ENCODE measurements around the gene SPPL2B. TPM values are rescaled to one million over a fixed set of nuclear protein-coding genes. Genes with fewer than 3 reads are reported as not detected.

SPPL2B gene
- total RNA-seq, 1 donor from 2014 or later: 95.7 TPM

- H3K27ac ChIP-seq: no peak overlapping the region
- peaks cover 0 to 5% of the 10 kb centered on the region in 2 donors for H3K4me1 ChIP-seq
- no peak for DNase-seq (ENCODE audit: low spot score in 2 of 2)
- no peak for TF ChIP-seq CTCF (IDR thresholded peaks at IDR 0.05)
- intact Hi-C loops (cut with DNase I): no loop called here
- H3K9me3 ChIP-seq: no peaks in the 10 kb centered on the region
- H3K4me3 ChIP-seq: no peak overlapping the region
- peaks cover 13 to 18% of the 10 kb centered on the region in 2 donors for H3K36me3 ChIP-seq
- no peaks in the 10 kb centered on the region for H3K27me3 ChIP-seq
Measured at GRCh38 chr19:2335848-2336247, 7.4 kb downstream of the SPPL2B start.

GRCh38 chr19:2336528-2337328 is 8.2 kb downstream of the SPPL2B start:
- Histone ChIP-seq H3K27me3 (no peaks in the 10 kb centered on the region), H3K9me3 (no peaks in the 10 kb centered on the region), H3K4me3 (no peak overlapping the region), H3K36me3 (peaks cover 13 to 27% of the 10 kb centered on the region in 2 donors), H3K27ac (no peak overlapping the region), H3K4me1 (peaks cover 0 to 5% of the 10 kb centered on the region in 2 donors)
- no peak for DNase-seq (ENCODE audit: low spot score in 2 of 2)
- TF ChIP-seq CTCF (IDR thresholded peaks at IDR 0.05): no peak
- intact Hi-C loops (cut with DNase I): no loop called here

- Histone ChIP-seq H3K36me3 (peaks cover 13 to 31% of the 10 kb centered on the region in 2 donors), H3K27me3 (no peaks in the 10 kb centered on the region), H3K9me3 (no peaks in the 10 kb centered on the region), H3K27ac (no peak overlapping the region), H3K4me3 (no peak overlapping the region), H3K4me1 (peaks cover 0 to 4% of the 10 kb centered on the region in 2 donors)
- no peak for TF ChIP-seq CTCF (IDR thresholded peaks at IDR 0.05)
- DNase-seq (ENCODE audit: low spot score in 2 of 2): no peak
- intact Hi-C loops (cut with DNase I): no loop called here
Measured at GRCh38 chr19:2337329-2337707, 8.8 kb downstream of the SPPL2B start.

GRCh38 chr19:2338055-2338615 is 9.7 kb downstream of the SPPL2B start:
- intact Hi-C loops (cut with DNase I): no loop called here

More at GRCh38 chr19:2338055-2338615, 9.7 kb downstream of the SPPL2B start:
- H3K4me1 ChIP-seq: no peaks in the 10 kb centered on the region
- H3K27me3 ChIP-seq: no peaks in the 10 kb centered on the region
- DNase-seq (ENCODE audit: low spot score in 2 of 2): no peak
- H3K36me3 ChIP-seq: peaks cover 13 to 40% of the 10 kb centered on the region in 2 donors
- TF ChIP-seq CTCF (IDR thresholded peaks at IDR 0.05): no peak
- H3K9me3 ChIP-seq: no peaks in the 10 kb centered on the region
- H3K4me3 ChIP-seq: no peak overlapping the region
- H3K27ac ChIP-seq: no peak overlapping the region
